Panc1 (cell line): ENCODE measurements around the gene SLC7A5. TPM values are rescaled to one million over a fixed set of nuclear protein-coding genes. Genes with fewer than 3 reads are reported as not detected.

Experiments
- ATAC-seq: fragments of 200-7000 bp; cut with Tn5 transposase; 2 replicates; pipeline ENCODE4 v1.9.1; 2020; ENCODE audit warnings: mild to moderate bottlenecking, moderate library complexity
- BruUV-seq: library from RNA; stranded (reverse); fragments of 400-500 nt; replicated peaks from 2 replicates; lab custom pipeline; 2021; lab: Mats Ljungman, UMichigan
- CTCF ChIA-PET: fragments of 300-600 bp; sonication (Branson Sonifier 250); formaldehyde crosslinking; loops from one replicate; lab custom pipeline; 2022; ENCODE audit warnings: antibody characterized with exemption; lab: Charles Lee
- POLR2A ChIA-PET: fragments of 300-600 bp; sonication (Branson Sonifier 250); formaldehyde crosslinking; loops from one replicate; lab custom pipeline; 2022; ENCODE audit warnings: antibody characterized with exemption; lab: Charles Lee
- DNase-seq: peaks from one replicate; pipeline ENCODE4 v3.0.0-alpha.2; 2010; ENCODE audit warnings: low read depth, low spot score
- H3K27ac ChIP-seq: 2 replicates; pipeline ENCODE4 v1.5.1; 2011; ENCODE audit warnings: mild to moderate bottlenecking, low read length, inconsistent platforms
- H3K27me3 ChIP-seq: fragments of 200-500 bp; sonication (Bioruptor generic); 2 replicates; pipeline ENCODE4 v1.6.0; 2014; ENCODE audit warnings: low read length, inconsistent platforms; ENCODE audit not compliant: control insufficient read depth, insufficient read depth
- H3K36me3 ChIP-seq: fragments of 200-500 bp; sonication (Bioruptor generic); 2 replicates; pipeline ENCODE4 v1.5.1; 2014; ENCODE audit warnings: inconsistent platforms, mild to moderate bottlenecking, low read length, moderate library complexity; ENCODE audit not compliant: control insufficient read depth, insufficient read depth
- H3K4me1 ChIP-seq: 2 replicates; pipeline ENCODE4 v1.5.1; 2011; ENCODE audit warnings: inconsistent platforms, mild to moderate bottlenecking, low read length, moderate library complexity; ENCODE audit not compliant: control insufficient read depth, insufficient read depth
- H3K4me3 ChIP-seq, 2 experiments: 2 replicates each; pipeline ENCODE4 v1.5.1; 2011 to 2012; ENCODE audit warnings: low read depth in 2 of 2, low read length in 2 of 2, mild to moderate bottlenecking in 2 of 2, inconsistent platforms in 1 of 2, moderate library complexity in 1 of 2
- H3K9me3 ChIP-seq: fragments of 200-500 bp; sonication (Bioruptor generic); 2 replicates; pipeline ENCODE4 v1.5.1; 2014; ENCODE audit warnings: low read depth, mild to moderate bottlenecking, inconsistent platforms, low read length, moderate library complexity; ENCODE audit not compliant: control insufficient read depth, insufficient read depth
- CTCF ChIP-seq: fragments of 450-650 bp; IDR thresholded peaks from 2 replicates; pipeline ENCODE4 v1.5.1; 2017; ENCODE audit warnings: mild to moderate bottlenecking
- POLR2AphosphoS5 ChIP-seq: IDR thresholded peaks from 2 replicates; pipeline ENCODE4 v1.6.1; 2012; ENCODE audit warnings: mild to moderate bottlenecking, low read depth, low read length, moderate library complexity
- SIN3A ChIP-seq: IDR thresholded peaks from 2 replicates; pipeline ENCODE4 v1.6.1; 2012; ENCODE audit warnings: low read depth, mild to moderate bottlenecking, low read length, moderate library complexity, borderline replicate concordance; ENCODE audit not compliant: insufficient read depth
- TCF7L2 ChIP-seq: IDR thresholded peaks from 2 replicates; pipeline ENCODE4 v1.6.1; 2011; ENCODE audit warnings: mild to moderate bottlenecking, low read depth, low read length, inconsistent platforms
- in situ Hi-C: cut with HindIII; loops from 2 replicates; pipeline ENCODE4 v1.10.0; 2016; ENCODE audit warnings: low sequenced_read_pairs, low pct_unique_long_range_greater_than_20kb
- intact Hi-C: fragments of 100-400 bp; cut with micrococcal nuclease; formaldehyde crosslinking; loops from one replicate; pipeline ENCODE4 v1.10.0; 2022; ENCODE audit not compliant: unreplicated experiment
- total RNA-seq: library from RNA; stranded (reverse); gene quantifications from one replicate; pipeline ENCODE4 v1.2.1, GENCODE V29; 2021; ENCODE audit not compliant: unreplicated experiment
- TF ChIP-seq, protein P1 (sequence below), 2 experiments: IDR thresholded peaks; 2 replicates each; pipeline ENCODE4 v1.6.1; 2011 to 2012; ENCODE audit warnings: low read depth in 2 of 2, control low read depth in 1 of 2, low read length in 1 of 2, mild to moderate bottlenecking in 1 of 2, moderate library complexity in 1 of 2; ENCODE audit not compliant: insufficient read depth in 1 of 2

Gene SLC7A5
- total RNA-seq, 1 experiment from 2014 or later: 231 TPM

GRCh38 chr16:87839542-87840270 lies 29.6 kb downstream of the SLC7A5 start:
- Histone ChIP-seq H3K27ac (no peak overlapping the region), H3K4me3 (no peak overlapping the region), H3K9me3 (no peaks in the 10 kb centered on the region), H3K4me1 (peaks cover 13% of the 10 kb centered on the region), H3K27me3 (no peaks in the 10 kb centered on the region), H3K36me3 (no peaks in the 10 kb centered on the region; the same call in 1 of the 2 replicates)
- in situ Hi-C loops (no loop called here), intact Hi-C loops (loop anchor here (5.0 kb wide), 1 partner anchor 62 kb away; no protein-coding TSS in a partner anchor)
- ATAC-seq: no peak
- DNase-seq: no peak
- ChIA-PET CTCF (no interaction called here), POLR2A (interaction anchor here (1.0 kb wide), 1 partner anchor 25 kb away, joined by 3 read pairs; no protein-coding TSS in a partner anchor)
- BruUV-seq: no TSS peak
- no peak for TF ChIP-seq POLR2AphosphoS5
- no peak for TF ChIP-seq SIN3A
- TF ChIP-seq, protein P1, sequence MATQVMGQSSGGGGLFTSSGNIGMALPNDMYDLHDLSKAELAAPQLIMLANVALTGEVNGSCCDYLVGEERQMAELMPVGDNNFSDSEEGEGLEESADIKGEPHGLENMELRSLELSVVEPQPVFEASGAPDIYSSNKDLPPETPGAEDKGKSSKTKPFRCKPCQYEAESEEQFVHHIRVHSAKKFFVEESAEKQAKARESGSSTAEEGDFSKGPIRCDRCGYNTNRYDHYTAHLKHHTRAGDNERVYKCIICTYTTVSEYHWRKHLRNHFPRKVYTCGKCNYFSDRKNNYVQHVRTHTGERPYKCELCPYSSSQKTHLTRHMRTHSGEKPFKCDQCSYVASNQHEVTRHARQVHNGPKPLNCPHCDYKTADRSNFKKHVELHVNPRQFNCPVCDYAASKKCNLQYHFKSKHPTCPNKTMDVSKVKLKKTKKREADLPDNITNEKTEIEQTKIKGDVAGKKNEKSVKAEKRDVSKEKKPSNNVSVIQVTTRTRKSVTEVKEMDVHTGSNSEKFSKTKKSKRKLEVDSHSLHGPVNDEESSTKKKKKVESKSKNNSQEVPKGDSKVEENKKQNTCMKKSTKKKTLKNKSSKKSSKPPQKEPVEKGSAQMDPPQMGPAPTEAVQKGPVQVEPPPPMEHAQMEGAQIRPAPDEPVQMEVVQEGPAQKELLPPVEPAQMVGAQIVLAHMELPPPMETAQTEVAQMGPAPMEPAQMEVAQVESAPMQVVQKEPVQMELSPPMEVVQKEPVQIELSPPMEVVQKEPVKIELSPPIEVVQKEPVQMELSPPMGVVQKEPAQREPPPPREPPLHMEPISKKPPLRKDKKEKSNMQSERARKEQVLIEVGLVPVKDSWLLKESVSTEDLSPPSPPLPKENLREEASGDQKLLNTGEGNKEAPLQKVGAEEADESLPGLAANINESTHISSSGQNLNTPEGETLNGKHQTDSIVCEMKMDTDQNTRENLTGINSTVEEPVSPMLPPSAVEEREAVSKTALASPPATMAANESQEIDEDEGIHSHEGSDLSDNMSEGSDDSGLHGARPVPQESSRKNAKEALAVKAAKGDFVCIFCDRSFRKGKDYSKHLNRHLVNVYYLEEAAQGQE (IDR thresholded peaks at IDR 0.05; ENCODE audit: insufficient read depth in 1 of 2, low read depth in 2 of 2, low read length in 1 of 2): no peak
- TF ChIP-seq TCF7L2: no peak
- no peak for TF ChIP-seq CTCF

DNA sequence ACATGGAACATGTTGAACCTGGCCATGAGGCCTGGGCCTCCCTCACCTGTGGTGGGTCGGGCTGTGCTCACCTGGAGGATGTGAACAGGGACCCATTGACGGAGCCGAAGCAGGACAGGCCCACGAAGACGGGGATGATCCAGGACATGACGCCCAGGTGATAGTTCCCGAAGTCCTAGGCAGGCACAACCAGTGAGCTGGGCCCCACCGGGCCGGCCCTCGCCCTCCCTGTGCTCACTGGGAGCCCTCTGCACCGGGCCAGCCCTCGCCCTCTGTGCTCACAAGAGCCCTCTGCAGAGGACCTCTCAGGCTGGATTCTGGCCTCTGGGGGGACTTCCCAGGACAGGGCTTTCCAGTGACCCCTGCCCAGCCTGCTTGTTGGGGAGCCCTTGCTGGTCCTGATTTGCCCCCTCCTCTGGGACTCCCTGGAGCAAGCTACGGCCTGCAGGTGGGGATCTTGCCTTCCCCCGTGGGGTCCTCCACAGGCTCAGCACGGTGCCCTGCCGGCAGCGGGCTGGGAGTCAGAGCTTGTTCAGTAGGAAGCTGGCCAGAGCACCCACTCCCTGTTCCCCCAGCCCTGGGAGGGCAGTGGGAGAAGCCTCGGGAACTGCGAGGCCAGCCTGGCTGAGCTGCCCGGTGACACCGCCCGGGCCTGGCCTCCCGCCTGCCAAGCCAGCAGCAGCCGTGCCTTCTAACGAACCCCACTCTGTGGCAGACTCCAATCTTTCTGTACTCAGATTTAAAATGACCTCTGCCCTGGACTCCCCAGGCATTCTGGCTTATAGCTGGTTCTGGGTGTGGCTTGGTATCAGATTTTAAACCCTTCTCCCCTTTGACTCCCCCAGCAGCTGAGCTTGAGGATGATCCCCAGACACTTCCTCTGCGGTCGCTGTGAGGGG lies 30.4 kb downstream of the SLC7A5 start:
- Histone ChIP-seq H3K27ac (no peak overlapping the region), H3K36me3 (no peaks in the 10 kb centered on the region; the same call in 1 of the 2 replicates), H3K4me3 (no peak overlapping the region), H3K9me3 (no peaks in the 10 kb centered on the region), H3K27me3 (no peaks in the 10 kb centered on the region), H3K4me1 (peaks cover 10% of the 10 kb centered on the region)
- POLR2A ChIA-PET: no interaction called here
- CTCF ChIA-PET: no interaction called here
- no peak for DNase-seq
- intact Hi-C loops: loop anchor here (5.0 kb wide), 1 partner anchor 62 kb away; no protein-coding TSS in a partner anchor
- TF ChIP-seq TCF7L2 (no peak), POLR2AphosphoS5 (no peak), CTCF (no peak), SIN3A (no peak)
- TF ChIP-seq, protein P1 (IDR thresholded peaks at IDR 0.05; ENCODE audit: insufficient read depth in 1 of 2, low read depth in 2 of 2, low read length in 1 of 2): no peak
- in situ Hi-C loops: no loop called here
- ATAC-seq: no peak
- no TSS peak for BruUV-seq
